ENCODE data around the gene LRP10. TPM values are rescaled to one million over a fixed set of nuclear protein-coding genes. Genes with fewer than 3 reads are reported as not detected.

LRP10 gene
- total and polyA plus RNA-seq, 2 of the 8 experiments (the other 6 are each of a cell fraction or from before 2014, with no cell fraction given), result 12.4 to 15.6 TPM

- H3K14ac ChIP-seq (ENCODE audit: insufficient read length), result no peak overlapping the region
- no peak overlapping the region for H3K4me2 ChIP-seq (ENCODE audit: insufficient read depth in 1 of 2, low read depth in 2 of 2, low read length in 2 of 2)
Observed at GRCh38 chr14:22841769-22842168, 29.8 kb upstream of the LRP10 start.

More at GRCh38 chr14:22841769-22842168, 29.8 kb upstream of the LRP10 start:
- ChIA-PET POLR2A (ENCODE audit: partially characterized antibody) (interaction anchor here (16.3 kb wide), 1 partner anchor 8 kb away, joined by 203 read pairs; no protein-coding TSS in a partner anchor), CTCF (ENCODE audit: partially characterized antibody) (interaction anchor here (53.1 to 56.0 kb wide), 2 partner anchors 17 to 22 kb away, joined by 1562 read pairs; partner anchors contain the start of genes LRP10, MMP14, MRPL52 and REM2)
- Histone ChIP-seq H3K4me3 (ENCODE audit: extremely low read depth in 1 of 4, insufficient read depth in 2 of 4, low read depth in 3 of 4, low read length in 4 of 4) (no peak overlapping the region), H2AFZ (ENCODE audit: low read length) (no peak overlapping the region), H2BK20ac (ENCODE audit: low read length) (no peak overlapping the region), H3K23ac (ENCODE audit: insufficient read length) (no peak overlapping the region), H3K27me3 (replicated peaks in 1 of 4; ENCODE audit: control insufficient read depth in 3 of 4, extremely low read depth in 1 of 4, insufficient read depth in 3 of 4, low read length in 3 of 4) (no peaks in the 10 kb centered on the region), H3K9ac (replicated peaks in 1 of 4; ENCODE audit: extremely low read depth in 1 of 4, low read depth in 3 of 4, low read length in 3 of 4) (no peak overlapping the region), H4K20me1 (replicated peaks in 1 of 2; ENCODE audit: control insufficient read depth in 1 of 2, insufficient read depth in 2 of 2, low read length in 2 of 2) (no peaks in the 10 kb centered on the region), H3K79me2 (ENCODE audit: control insufficient read depth in 1 of 2, insufficient read depth in 2 of 2, low read length in 2 of 2) (peaks cover 0 to 25% of the 10 kb centered on the region in 2 experiments; a peak in 1 of 4 replicates), H2BK5ac (ENCODE audit: low read depth, low read length) (peak overlapping the region; percentile 52; the same call in 1 of the 2 replicates), H3K4me1 (replicated peaks in 1 of 4; ENCODE audit: control insufficient read depth in 3 of 4, insufficient read depth in 4 of 4, low read length in 3 of 4) (peaks cover 8 to 15% (median 11%) of the 10 kb centered on the region in 4 experiments), H2BK12ac (ENCODE audit: low read depth, low read length) (no peak overlapping the region), H3K4ac (replicated peaks; ENCODE audit: insufficient read length, low read depth, low read length) (no peak overlapping the region), H2BK15ac (ENCODE audit: low read length) (no peak overlapping the region), H3K9me3 (ENCODE audit: insufficient read depth in 2 of 2, low read depth in 1 of 2, low read length in 1 of 2) (no peaks in the 10 kb centered on the region), H4K8ac (ENCODE audit: extremely low read depth, insufficient read depth, low read length) (no peak overlapping the region), H4K5ac (ENCODE audit: insufficient read length, low read depth, low read length) (no peak overlapping the region), H4K91ac (replicated peaks; ENCODE audit: insufficient read length, low read length) (no peak overlapping the region), H2AK5ac (ENCODE audit: low read depth, low read length) (no peak overlapping the region), H3K36me3 (ENCODE audit: control insufficient read depth in 2 of 4, insufficient read depth in 4 of 4, low read length in 3 of 4) (peaks cover 7 to 44% (median 32%) of the 10 kb centered on the region in 4 experiments; a peak in 7 of 8 replicates), H3K23me2 (ENCODE audit: low read depth, low read length) (peaks cover 10% of the 10 kb centered on the region; the same call in 1 of the 2 replicates), H3K56ac (replicated peaks; ENCODE audit: insufficient read length, low read depth, low read length) (no peak overlapping the region), H3K27ac (ENCODE audit: low read depth, low read length) (no peak overlapping the region), H3K79me1 (ENCODE audit: low read depth, low read length) (peaks cover 8% of the 10 kb centered on the region), H3K18ac (ENCODE audit: extremely low read depth, low read length) (no peak overlapping the region), H2BK120ac (replicated peaks; ENCODE audit: low read depth, low read length) (no peak overlapping the region)
- TF ChIP-seq GTF2F1 (IDR thresholded peaks at IDR 0.05; ENCODE audit: borderline replicate concordance, low read depth, low read length) (no peak), KDM4A (IDR thresholded peaks at IDR 0.05; ENCODE audit: low read depth, low read length, severe bottlenecking) (no peak), BACH1 (IDR thresholded peaks at IDR 0.05; ENCODE audit: low read length) (no peak), SP4 (IDR thresholded peaks at IDR 0.05; ENCODE audit: low read length) (no peak), POLR2A (IDR thresholded peaks at IDR 0.05; ENCODE audit: control extremely low read depth in 1 of 2, low read depth in 2 of 2, low read length in 2 of 2) (no peak), CHD2 (IDR thresholded peaks at IDR 0.05; ENCODE audit: low read length) (no peak), JUND (IDR thresholded peaks at IDR 0.05; ENCODE audit: low read length) (no peak), POU5F1 (IDR thresholded peaks at IDR 0.05; ENCODE audit: low read depth, low read length) (no peak), BRCA1 (IDR thresholded peaks at IDR 0.05; ENCODE audit: low read depth, low read length) (no peak), RXRA (IDR thresholded peaks at IDR 0.05; ENCODE audit: insufficient read depth, low read depth, low read length) (no peak), RFX5 (IDR thresholded peaks at IDR 0.05; ENCODE audit: borderline replicate concordance, low read depth, low read length) (no peak), CTBP2 (IDR thresholded peaks at IDR 0.05; ENCODE audit: borderline replicate concordance, insufficient read depth, insufficient read length, low read length) (no peak)
- DNase-seq (ENCODE audit: low read depth in 1 of 2, low spot score in 2 of 2) (no peak), FAIRE-seq (no peak)
- WGBS, 2 experiments (ENCODE audit: extremely low coverage in 1 of 2, insufficient coverage in 1 of 2, insufficient read length in 1 of 2, insufficient replicate concordance in 2 of 2, low coverage in 1 of 2, low lambda C conversion rate in 2 of 2, missing lambda C conversion rate in 1 of 2), result 92% methylated on average over 8 of the region's 8 CpGs; no CpG with 5 or more reads in 1 of the 2 experiments
